OCI-LY1 (cell line): ENCODE measurements around the gene FGD4.

Source experiments
- H2AFZ ChIP-seq: fragments of 200-600 bp; sonication (generic), shearing (Covaris generic); 2 replicates; pipeline ENCODE4 v1.6.0; 2014; ENCODE audit warnings: antibody characterized with exemption, mild to moderate bottlenecking, low read length
- H3F3A ChIP-seq: fragments of 200-600 bp; sonication (generic), shearing (Covaris generic); 2 replicates; pipeline ENCODE4 v1.6.0; 2014; ENCODE audit warnings: mild to moderate bottlenecking, antibody characterized with exemption, low read length, moderate library complexity; ENCODE audit not compliant: insufficient read depth
- H3K27ac ChIP-seq: fragments of 200-600 bp; sonication (generic); 2 replicates; pipeline ENCODE4 v1.5.1; 2014; ENCODE audit warnings: low read length, mixed run types, mild to moderate bottlenecking, low read depth; ENCODE audit not compliant: poor library complexity, severe bottlenecking
- H3K27me3 ChIP-seq: fragments of 200-600 bp; sonication (generic); 2 replicates; pipeline ENCODE4 v1.6.0; 2014; ENCODE audit warnings: antibody characterized with exemption, mild to moderate bottlenecking, low read length, moderate library complexity; ENCODE audit not compliant: insufficient read depth
- H3K36me3 ChIP-seq: fragments of 200-600 bp; sonication (generic); 2 replicates; pipeline ENCODE4 v1.6.1; 2014; ENCODE audit warnings: mild to moderate bottlenecking, antibody characterized with exemption, low read length, moderate library complexity, mixed read lengths; ENCODE audit not compliant: insufficient read depth
- H3K4me1 ChIP-seq: fragments of 200-600 bp; sonication (generic); 2 replicates; pipeline ENCODE4 v1.5.1; 2014; ENCODE audit warnings: mild to moderate bottlenecking, low read length, moderate library complexity; ENCODE audit not compliant: insufficient read depth, severe bottlenecking
- H3K4me2 ChIP-seq: fragments of 200-600 bp; sonication (generic), shearing (Covaris generic); 2 replicates; pipeline ENCODE4 v1.6.1; 2014; ENCODE audit warnings: low read length
- H3K4me3 ChIP-seq: fragments of 200-600 bp; sonication (generic); 2 replicates; pipeline ENCODE4 v1.5.1; 2014; ENCODE audit warnings: low read length, low read depth, mild to moderate bottlenecking, mixed read lengths; ENCODE audit not compliant: poor library complexity, severe bottlenecking
- H3K79me2 ChIP-seq: fragments of 200-600 bp; shearing (Covaris generic); 2 replicates; pipeline ENCODE4 v1.6.1; 2016; ENCODE audit warnings: mixed run types, low read length, mixed read lengths; ENCODE audit not compliant: insufficient read depth
- H3K9ac ChIP-seq: fragments of 200-600 bp; sonication (generic), shearing (Covaris generic); 2 replicates; pipeline ENCODE4 v1.6.1; 2014; ENCODE audit warnings: mild to moderate bottlenecking, low read length, mixed read lengths
- H3K9me2 ChIP-seq: fragments of 200-600 bp; sonication (generic), shearing (Covaris generic); 2 replicates; pipeline ENCODE4 v1.6.1; 2014; ENCODE audit warnings: low read depth, mild to moderate bottlenecking, low read length, mixed read lengths
- H3K9me3 ChIP-seq: fragments of 200-600 bp; shearing (Covaris generic); 2 replicates; pipeline ENCODE4 v1.6.1; 2014; ENCODE audit warnings: low read length, mixed read lengths
- H4K20me1 ChIP-seq: fragments of 200-600 bp; sonication (generic), shearing (Covaris generic); 2 replicates; pipeline ENCODE4 v1.6.0; 2016; ENCODE audit warnings: mild to moderate bottlenecking, low read length; ENCODE audit not compliant: insufficient read depth
- EZH2 ChIP-seq: fragments of 200-600 bp; sonication (generic), shearing (Covaris generic); IDR thresholded peaks from 2 replicates; pipeline ENCODE4 v1.8.0; 2017; ENCODE audit warnings: borderline replicate concordance, mixed run types, mild to moderate bottlenecking, antibody characterized with exemption, low read length, moderate library complexity, mixed read lengths
- TF ChIP-seq, protein P1 (sequence below): fragments of 200-600 bp; sonication (generic), shearing (Covaris generic); IDR thresholded peaks from 2 replicates; pipeline ENCODE4 v1.5.1; 2017; ENCODE audit warnings: mild to moderate bottlenecking, antibody characterized with exemption, low read length, moderate library complexity, mixed read lengths

Gene FGD4

DNA sequence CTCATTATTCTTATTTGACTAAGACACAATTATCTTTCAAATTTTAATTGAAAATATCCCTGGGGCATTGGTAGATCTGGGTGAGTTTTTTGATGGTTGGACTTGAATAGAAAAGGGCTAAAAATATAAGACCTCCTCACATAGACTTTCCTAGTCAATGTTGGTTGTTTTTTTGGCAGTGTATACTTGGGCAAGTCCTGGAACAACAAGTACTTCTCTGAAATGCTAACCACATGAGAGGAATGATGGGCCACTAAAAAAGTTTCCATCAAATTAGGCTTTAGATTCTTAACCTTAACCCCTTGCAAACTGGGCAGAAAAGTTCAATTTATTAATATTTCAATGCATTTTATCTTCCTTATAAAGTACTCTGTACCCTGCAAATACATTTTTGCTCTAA, 97.6 kb downstream of the FGD4 start:
- Histone ChIP-seq H3K9ac (no peak overlapping the region), H3K4me1 (peaks cover 53% of the 10 kb centered on the region), H3K9me2 (no peaks in the 10 kb centered on the region), H3K27me3 (no peaks in the 10 kb centered on the region), H2AFZ (0 out of 2 replicates have a peak overlapping the region, but pooled peaks have one; percentile 58), H3K4me2 (no peak overlapping the region), H4K20me1 (no peaks in the 10 kb centered on the region), H3K79me2 (no peaks in the 10 kb centered on the region), H3F3A (no peaks in the 10 kb centered on the region), H3K27ac (no peak overlapping the region), H3K9me3 (no peaks in the 10 kb centered on the region), H3K4me3 (no peak overlapping the region), H3K36me3 (no peaks in the 10 kb centered on the region)
- TF ChIP-seq EZH2, result no peak
- TF ChIP-seq, protein P1, sequence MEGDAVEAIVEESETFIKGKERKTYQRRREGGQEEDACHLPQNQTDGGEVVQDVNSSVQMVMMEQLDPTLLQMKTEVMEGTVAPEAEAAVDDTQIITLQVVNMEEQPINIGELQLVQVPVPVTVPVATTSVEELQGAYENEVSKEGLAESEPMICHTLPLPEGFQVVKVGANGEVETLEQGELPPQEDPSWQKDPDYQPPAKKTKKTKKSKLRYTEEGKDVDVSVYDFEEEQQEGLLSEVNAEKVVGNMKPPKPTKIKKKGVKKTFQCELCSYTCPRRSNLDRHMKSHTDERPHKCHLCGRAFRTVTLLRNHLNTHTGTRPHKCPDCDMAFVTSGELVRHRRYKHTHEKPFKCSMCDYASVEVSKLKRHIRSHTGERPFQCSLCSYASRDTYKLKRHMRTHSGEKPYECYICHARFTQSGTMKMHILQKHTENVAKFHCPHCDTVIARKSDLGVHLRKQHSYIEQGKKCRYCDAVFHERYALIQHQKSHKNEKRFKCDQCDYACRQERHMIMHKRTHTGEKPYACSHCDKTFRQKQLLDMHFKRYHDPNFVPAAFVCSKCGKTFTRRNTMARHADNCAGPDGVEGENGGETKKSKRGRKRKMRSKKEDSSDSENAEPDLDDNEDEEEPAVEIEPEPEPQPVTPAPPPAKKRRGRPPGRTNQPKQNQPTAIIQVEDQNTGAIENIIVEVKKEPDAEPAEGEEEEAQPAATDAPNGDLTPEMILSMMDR, result no peak

DNA sequence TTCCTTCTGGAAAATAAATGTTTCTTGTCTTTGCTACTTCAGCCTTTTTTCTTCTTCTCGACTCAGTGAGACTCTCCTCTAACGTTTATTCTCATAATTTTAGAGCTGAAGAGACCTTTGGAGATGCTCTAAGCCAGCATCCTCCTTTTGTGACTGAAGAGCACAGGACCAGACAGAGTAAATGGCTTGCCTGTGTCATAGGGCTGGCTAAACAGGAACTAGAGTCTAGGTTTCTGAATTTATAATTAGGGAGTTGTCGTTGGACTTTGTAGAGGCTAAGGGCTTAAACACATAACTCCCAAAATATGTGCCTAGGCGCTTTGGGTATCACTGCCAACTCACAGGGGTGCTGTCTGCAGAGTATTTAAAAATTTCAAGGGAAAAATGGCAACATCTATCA, 98.5 kb downstream of the FGD4 start:
- Histone ChIP-seq H4K20me1 (no peaks in the 10 kb centered on the region), H3K36me3 (no peaks in the 10 kb centered on the region), H3K27ac (no peak overlapping the region), H3K9me3 (no peaks in the 10 kb centered on the region), H3K79me2 (no peaks in the 10 kb centered on the region), H2AFZ (no peak overlapping the region), H3K27me3 (no peaks in the 10 kb centered on the region), H3K9ac (no peak overlapping the region), H3K4me3 (no peak overlapping the region), H3K4me2 (no peak overlapping the region), H3F3A (no peaks in the 10 kb centered on the region), H3K4me1 (peaks cover 58% of the 10 kb centered on the region), H3K9me2 (no peaks in the 10 kb centered on the region)
- TF ChIP-seq, protein P1, result no peak
- no peak for TF ChIP-seq EZH2

DNA sequence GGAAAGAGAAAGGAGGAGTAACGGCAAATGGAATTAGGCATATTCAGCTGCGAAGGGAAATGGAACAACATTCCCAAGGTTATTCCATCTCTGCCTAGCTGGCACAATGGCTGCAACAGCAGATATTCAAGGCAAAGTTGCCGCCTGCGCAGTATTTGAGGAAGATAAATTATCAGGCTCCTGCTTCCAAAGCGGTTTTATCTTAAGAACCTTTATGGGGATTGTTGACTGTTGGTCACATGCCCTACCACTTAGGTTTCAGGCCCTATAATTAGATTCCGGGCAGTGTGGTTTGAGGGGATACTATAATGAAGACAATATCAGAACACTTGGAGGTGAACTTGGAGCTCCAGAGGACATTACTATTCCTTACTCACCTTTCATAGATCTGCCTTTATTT, 99.7 kb downstream of the FGD4 start:
- H3K4me2 ChIP-seq, result no peak overlapping the region
- no peaks in the 10 kb centered on the region for H3K79me2 ChIP-seq
- H3K27ac ChIP-seq, result no peak overlapping the region
- H3K4me1 ChIP-seq, result peaks cover 47% of the 10 kb centered on the region
- H3K9ac ChIP-seq, result no peak overlapping the region
- no peak overlapping the region for H2AFZ ChIP-seq
- TF ChIP-seq, protein P1, result no peak
- TF ChIP-seq EZH2, result no peak
- no peaks in the 10 kb centered on the region for H3K9me3 ChIP-seq
- H3K9me2 ChIP-seq, result no peaks in the 10 kb centered on the region
- no peaks in the 10 kb centered on the region for H3K27me3 ChIP-seq
- no peak overlapping the region for H3K4me3 ChIP-seq
- H3K36me3 ChIP-seq, result no peaks in the 10 kb centered on the region
- H3F3A ChIP-seq, result no peaks in the 10 kb centered on the region
- no peaks in the 10 kb centered on the region for H4K20me1 ChIP-seq
